C1 segment of cervical spinal cord (tissue), 14 donors: ENCODE measurements around the gene EIF4ENIF1.
"Not testable (repeated sequence)": the region's sequence is repeated elsewhere in the genome, so short reads cannot be mapped to it uniquely, and the experiment has no call there.

Experiments
- DNase-seq, 14 donors: peaks; one replicate each; lab custom pipeline; 2025; lab: John Stamatoyannopoulos, UW

EIF4ENIF1 gene

DNA sequence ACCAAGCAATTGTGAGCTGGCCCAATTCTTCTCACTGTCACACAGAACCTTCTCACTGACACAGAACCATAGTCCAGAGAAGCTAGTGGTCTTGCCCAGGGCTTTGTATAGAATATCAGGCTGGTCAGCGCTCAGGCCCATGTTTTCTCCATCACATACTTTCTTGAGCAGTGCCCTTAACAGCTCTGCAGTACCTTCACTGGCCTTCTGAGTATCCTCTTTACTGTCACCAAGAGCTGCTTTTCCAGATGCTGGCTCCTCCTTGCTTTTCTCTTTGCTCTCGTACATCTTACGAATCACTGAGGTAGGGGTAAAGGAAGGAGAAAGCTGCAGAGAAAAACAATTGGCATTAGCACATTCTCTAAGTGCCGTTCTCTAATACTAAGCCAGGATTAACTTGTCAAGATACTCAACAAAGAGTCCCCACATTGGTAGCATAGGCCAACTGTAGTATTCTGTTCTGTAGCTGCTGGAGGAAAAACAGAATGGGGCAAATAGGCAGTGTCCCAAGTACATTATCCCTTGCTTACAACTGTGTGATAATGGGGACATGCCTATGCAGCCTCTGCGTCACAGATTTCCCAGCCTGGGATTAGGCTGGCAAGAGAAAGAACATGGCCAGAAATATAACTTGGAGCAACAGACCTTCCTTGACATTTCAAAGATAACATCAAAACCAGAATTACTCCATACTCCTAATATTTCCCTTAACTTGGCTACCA, 46.7 kb downstream of the EIF4ENIF1 start:
- DNase-seq = no peak

DNA sequence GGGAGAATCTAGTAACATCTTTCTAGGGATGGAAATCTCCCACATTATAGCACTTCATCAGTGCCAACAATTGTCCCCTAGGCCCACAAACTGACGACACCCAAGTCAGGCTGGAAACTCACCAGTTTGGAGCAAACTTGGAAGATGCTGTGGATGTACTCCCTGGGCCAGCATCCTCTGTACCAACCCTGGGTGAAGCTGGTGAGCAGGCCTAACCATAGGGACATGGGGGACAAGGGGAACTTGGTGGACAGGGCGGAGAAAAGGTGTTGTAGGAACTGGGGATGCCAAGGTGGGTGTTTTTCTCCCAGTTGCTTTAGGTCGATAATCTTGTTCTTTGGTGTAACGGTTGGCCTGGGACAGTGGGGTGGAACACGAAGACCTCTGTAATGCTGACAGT, 48.0 kb downstream of the EIF4ENIF1 start:
- DNase-seq = no peak

DNA sequence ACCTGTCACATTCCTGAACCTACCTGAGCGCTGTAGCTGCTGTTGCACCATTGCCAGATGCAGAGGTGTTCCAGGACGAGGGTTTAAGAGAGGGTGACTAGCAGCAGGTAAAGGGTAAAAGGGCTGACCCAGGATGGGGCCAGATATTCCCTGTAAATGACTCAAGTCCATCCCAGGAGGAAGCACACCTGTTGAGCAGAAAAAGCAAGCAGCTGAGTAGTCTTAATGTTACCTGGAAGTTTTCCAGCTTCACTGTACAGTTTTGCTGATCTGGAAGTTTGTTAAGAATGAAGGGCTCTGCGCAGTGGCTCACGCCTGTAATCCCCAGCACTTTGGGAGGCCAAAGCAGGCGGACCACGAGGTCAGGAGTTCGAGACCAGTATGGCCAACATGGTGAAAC, 49.0 kb downstream of the EIF4ENIF1 start:
- no peak for DNase-seq

DNA sequence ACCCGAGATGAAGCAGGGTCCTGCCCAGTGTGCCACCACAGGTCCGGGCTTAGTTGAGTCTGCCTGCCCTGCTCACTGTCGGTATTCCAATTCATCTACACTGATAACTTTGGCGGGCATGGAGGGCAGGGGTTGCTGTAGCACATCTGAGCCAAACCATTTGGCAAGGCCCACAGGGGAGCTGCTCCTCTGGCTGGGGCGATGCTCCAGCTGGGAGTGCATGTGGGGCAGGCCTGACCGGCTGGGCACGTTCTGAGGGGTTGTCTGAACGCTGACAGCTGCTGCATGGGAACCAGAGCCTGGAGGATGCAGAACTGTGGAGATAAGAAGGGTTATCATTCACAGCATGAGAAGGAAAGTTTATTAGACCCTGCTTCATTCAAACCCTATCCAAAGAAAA, 49.8 kb downstream of the EIF4ENIF1 start:
- DNase-seq = no peak

DNA sequence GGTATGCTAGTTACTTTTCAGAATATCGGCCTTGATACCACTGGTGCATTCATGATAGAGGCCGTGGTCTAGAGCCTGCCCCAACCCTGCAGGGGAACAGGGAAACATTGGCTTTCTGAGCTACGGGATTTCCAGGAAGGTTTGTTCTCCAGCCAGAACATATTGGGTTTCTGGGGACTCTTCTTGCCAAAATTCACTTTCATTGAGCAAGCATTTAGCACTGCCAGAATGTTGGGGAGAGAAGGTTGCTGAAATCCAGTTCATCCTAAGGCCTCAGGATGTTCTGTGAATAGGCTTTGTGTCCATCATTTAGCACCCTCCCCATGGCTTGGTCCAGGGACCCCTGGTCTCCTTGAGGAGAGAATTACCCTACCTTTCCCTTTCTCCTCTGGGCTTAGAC, 53.5 kb downstream of the EIF4ENIF1 start:
- DNase-seq = no peak

DNA sequence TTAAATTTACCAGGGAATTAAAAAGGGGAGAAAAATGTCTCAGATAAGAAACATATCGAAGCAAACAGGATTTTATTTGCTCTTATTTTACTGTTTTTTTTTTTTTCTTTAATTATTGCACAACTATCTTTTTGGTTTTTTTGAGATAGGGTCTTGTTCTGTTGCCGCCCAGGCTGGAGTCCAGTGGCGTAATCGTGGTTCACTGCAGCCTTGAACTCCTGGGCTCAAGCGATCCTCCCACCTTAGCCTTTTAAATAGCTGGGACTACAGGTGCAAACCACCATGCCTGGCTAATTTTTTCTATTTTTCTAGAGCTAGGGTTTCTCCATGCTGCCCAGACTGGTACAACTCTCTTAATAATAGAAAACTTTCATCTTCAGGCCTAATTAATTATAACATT, 57.7 kb downstream of the EIF4ENIF1 start:
- no peak for DNase-seq

DNA sequence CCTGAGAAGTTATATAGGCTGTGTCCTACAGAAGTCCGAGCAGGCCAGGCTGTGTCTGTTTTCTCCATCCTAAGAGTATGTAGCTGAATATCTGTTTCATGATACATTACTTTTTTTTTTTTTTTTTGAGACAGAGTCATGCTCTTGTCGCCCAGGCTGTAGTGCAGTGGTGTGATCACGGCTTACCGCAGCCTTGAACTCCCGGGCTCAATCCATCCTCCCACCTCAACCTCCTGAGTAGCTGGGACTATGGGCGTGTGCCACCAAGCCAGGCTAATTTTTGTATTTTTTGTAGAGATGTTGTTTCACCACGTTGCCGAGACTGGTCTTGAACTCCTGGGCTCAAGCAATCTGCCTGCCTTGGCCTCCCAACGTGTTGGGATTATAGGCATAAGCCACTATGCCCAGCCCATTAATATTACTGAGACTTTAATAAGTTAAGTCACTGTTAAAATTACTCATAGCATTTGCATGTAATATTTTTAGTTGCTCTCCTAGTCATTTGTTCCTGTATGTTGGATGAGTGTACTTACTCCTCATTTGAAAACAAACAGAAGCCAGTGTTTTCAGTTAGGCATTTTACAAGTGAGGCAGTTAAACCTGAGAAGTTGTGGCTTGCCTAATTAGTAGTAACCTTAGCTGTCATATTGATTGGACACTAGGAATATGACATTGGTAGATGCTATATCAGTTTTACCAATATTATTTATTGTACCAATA, 64.2 kb downstream of the EIF4ENIF1 start:
- DNase-seq = no peak

DNA sequence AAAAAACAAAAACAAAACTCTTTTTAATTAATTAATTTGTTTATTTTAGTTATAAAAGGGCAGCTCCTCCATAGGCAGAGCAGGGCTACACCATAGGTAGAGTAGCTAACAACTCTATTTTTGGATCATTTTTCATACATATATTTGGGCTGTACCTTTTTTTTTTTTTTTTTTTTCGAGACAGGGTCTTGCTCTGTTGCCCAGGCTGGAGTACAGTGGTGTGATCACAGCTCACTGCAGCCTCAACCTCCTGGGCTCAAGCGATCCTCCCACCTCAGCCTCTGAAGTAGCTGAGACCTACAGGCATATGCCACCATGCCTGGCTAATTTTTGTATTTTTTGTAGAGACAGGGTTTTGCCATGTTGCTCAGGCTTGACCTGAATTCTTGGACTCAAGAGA, 87.3 kb downstream of the EIF4ENIF1 start:
- not testable (repeated sequence) for DNase-seq

DNA sequence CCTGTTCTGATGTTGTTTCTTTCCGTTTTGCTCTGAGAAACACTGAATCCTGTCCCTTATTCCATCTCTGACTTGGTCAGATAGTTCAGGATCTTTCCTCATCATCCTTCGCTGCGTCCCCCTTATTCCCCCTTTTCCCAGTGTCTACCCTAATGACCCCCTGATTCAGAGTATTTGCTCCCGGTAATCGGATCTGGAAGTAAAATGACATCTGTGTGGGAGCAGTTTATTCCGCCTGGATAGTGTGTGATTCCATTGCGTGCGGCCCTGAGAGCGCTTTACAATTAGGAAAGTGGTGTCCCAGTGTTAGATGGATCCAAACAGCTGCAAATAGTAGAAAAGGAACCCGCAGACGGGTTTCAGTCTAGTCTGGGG, 89.6 kb downstream of the EIF4ENIF1 start:
- no peak for DNase-seq

DNA sequence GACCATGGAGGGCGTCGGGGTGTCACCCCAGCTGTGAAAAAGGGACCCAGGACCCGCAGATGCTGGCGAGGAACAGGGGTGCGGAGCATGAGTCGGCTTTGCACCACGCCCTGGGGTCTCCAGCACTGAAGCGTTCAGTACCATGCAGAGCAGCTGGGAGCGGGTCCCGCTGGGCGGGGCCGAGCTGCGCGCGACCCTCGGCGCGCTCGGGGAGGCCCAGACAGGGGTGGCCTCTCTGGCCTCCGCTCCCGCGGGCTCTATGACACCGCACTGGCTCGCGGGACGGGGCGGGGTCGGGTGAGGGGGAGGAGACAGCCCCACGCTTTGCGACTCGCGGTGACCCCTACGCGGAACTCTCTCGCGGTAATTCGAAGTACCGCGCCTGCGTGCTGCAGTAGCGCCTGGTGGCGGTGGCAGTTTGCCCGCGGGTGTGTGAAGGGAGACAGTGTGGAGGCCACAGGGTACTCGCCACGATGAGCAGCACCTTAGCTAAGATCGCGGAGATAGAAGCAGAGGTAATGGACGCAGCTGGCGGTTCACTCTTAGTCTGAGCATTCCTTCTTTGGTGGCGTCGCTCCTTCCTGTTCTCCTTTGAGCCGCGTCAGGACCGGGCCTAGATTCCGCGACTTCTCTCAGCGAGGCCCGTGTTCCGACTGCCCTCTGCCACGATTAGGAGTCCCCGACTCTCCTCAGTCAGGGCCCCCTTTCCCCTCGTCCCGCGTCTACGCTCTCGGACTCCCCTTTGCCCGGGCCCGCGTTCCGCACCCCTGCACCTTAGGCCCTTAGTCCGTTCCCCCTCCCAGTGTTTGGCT, 90.2 kb downstream of the EIF4ENIF1 start, which contains the start of gene DRG1:
Gene DRG1 (plus strand): TSS at position 394 of the 812 bp plus-strand sequence. CDS start 80 bp downstream, at position 474.
- DNase-seq = peak; percentile 65 to 98 (median 96)

DNA sequence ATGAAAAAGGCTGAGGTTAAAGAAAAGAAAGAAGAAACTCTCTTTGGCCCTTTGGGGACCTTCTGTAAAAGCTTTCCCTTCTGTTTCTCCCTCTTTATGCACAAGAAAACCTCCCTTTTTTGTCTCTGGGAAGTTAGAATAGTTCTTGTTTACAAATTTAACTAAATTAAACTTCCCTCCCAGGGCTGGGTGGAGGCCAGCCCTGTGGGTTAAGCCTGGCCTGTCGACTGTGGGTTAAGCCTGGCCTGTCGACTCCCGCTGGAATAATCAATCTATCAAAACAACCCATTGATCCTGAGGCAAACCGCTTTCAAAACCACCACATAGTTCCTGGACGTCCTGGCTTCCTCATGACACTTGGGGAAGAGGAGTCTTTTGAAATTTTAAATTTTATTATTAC, 91.4 kb downstream of the EIF4ENIF1 start:
- no peak for DNase-seq

DNA sequence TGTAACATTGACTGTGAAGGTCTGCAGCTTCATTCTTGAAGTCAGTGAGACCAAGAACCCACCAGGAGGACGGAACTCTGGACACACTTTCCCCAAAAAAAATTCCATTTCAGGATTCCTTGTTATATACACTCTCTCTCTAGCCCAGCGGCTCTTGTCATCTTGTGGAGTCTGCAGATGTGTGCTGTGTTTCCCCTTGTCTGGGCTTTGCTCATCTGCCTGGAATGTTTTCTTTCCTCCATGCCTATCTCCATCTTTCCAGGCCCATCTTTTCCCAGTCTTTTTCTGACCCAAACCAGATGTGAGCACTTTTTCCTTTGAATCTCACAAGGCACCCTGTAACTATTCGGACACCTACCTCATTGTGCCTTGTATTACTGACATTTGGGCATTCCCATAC, 95.3 kb downstream of the EIF4ENIF1 start:
- DNase-seq = no peak

DNA sequence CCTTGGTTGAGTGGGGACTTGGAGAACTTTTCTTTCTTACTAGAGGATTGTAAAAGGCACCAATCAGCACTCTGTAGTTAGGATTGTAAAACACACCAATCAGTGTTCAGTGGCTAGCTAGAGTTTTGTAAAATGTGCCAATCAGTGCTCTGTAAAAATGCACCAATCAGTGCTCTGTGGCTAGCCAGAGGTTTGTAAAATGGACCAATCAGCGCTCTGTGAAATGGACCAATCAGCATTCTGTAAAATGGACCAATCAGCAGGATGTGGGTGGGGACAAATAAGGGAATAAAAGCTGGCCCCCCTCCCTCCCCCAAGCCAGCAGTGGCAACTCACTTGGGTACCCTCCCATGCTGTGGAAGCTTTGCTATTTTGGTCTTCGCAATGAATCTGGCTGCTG, 95.7 kb downstream of the EIF4ENIF1 start:
- DNase-seq = no peak
